ENCODE results near the gene TTC22.

TTC22 gene

GRCh38 chr1:54754486-54755285 is 46.4 kb downstream of the TTC22 start:
- no peak for DNase-seq (ENCODE audit: low read depth in 1 of 2, low spot score in 1 of 2)

- DNase-seq (ENCODE audit: low read depth in 1 of 2, low spot score in 1 of 2), result no peak
Observed at GRCh38 chr1:54754045-54754444, 47.1 kb downstream of the TTC22 start.

DNA sequence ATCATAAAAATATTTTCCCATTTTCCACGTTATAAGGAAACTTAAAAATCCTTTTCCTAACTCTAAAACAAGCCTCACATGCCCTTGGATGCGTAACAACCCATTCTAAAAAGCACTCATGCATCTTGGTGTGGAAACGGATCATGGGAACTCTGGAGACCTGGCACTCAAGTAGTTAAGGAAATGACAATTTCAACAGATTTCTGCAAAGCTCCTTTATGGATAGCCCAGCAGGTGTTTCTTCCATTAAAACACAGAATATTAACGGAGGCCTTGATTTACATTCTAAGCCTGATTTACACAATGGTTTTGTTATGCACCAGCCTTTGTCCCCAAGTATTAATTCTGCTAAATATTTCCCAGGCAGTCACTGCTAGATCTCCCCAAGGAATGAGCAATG is 49.7 kb downstream of the TTC22 start:
- DNase-seq (ENCODE audit: low read depth in 1 of 2, low spot score in 1 of 2), result no peak

- DNase-seq (ENCODE audit: low read depth in 1 of 2, low spot score in 1 of 2), result no peak
Observed at GRCh38 chr1:54750596-54750995, 50.5 kb downstream of the TTC22 start.

DNA sequence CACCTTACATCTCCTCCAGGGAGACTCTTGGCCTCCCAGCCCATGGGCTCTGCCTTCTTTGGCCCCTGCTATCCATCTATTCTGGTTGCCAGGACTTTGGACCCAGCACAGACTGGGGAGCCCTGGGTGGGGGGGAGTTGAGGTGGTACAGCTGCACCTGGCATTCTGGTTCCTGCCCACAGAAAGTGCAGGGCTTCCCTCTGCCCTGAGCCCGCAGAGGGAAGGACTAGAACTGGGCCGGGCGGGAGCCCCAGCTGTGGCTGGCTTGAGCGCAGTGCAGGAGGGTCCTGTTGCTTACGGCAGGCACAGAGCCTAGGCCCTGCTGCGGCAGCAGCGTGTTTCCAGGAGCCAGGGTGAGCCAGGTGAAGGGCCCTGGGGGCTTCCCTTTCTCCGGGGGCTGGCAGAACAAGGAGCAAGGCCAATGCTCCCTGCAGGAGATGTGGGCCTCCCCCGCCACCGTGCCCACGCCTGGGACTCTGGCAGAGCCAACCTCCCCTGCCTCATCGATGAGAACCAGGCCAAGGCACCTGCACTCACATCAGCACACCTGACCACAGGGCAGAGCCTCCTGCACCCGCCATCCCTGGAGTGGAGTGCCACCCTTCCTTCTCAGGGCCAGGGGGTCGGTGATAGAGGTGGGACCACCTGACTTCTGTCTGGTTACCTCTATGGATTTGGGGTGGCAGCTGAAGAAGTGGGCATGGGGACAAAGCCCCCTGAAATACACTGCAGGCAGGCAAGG is 52.9 kb downstream of the TTC22 start:
- no peak for DNase-seq (ENCODE audit: low read depth in 1 of 2, low spot score in 1 of 2)

GRCh38 chr1:54745864-54746263 is 55.3 kb downstream of the TTC22 start:
- DNase-seq (ENCODE audit: low read depth in 1 of 2, low spot score in 1 of 2), result no peak

DNA sequence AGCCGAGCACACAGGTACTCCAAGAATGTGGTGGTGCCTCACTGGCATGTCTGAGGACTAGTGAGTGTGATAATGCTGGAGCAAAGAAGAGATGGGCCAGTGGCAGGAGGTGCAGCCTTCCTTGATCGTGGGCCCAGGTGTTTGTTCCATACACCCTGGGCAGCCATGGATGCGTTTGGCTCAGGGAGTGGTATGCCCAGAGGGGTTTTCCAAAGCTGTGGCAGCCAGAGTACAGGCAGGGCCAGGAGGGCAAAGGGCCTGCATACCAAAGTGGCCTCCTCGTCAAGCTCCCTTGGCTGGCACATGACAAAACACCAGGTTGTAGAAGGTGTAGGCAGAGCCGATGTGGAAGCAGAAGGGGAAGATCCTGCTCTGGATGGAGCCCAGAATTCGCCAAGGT is 55.8 kb downstream of the TTC22 start:
- no peak for DNase-seq (ENCODE audit: low read depth in 1 of 2, low spot score in 1 of 2)

DNA sequence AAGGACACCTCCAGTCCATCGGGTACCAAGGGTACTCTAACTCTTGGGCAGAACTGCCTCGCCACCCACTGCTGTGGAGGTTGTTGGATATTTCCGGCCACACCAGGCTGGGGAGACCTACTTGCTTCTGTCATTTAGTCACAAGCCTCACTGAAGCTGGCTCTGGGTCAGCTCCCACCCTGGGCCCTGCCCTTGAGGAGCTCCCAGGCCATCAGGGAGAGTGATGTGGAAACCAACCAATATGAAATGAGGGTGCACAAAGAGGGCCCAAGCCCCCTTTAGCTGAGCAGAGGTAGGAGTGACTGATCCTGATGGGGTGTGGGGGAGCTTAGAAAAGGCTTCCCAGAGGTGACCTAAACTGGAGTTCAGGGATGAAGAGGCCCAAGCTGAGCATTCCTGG is 56.4 kb downstream of the TTC22 start:
- no peak for DNase-seq (ENCODE audit: low read depth in 1 of 2, low spot score in 1 of 2)

DNA sequence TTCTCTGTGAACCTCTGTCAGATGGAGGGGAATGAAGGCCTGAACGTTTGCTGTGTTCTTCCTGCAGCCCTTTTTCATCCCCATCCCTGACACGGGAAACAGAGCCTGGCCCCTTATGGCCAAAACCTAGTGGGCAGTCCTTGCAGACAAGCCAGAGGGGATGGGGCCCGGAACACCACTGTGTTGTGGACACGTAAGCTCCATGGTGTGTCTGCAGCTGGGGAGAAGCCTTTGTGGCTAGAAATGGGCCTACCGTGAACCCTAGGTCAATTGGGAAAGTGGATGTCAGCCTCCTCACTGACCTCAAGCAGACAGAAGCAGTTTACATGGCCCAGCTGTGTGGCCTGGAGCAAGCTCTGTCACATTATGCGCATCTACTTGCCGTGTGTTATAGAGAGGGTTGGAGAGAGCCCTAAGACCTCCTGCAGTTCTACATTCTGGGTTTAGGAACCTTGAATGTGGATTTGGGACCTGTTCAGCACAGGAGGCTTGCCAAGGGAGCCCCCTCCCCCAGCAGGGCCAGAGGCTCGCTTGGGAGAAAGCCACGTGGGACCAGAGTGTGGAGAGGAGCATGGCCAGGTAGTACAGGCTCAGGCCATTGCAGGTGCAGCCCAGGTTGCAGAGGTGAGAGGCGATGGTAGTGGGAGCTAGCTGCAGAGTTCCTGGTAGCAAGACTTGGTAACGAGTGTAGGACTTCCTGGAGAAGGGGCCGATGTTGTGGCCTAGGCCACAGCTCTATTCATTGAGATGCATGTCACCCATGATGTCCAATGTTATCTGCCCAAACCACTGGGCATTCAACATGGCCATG is 57.5 kb downstream of the TTC22 start:
- DNase-seq (ENCODE audit: low read depth in 1 of 2, low spot score in 1 of 2), result no peak

GRCh38 chr1:54742282-54742681 is 58.8 kb downstream of the TTC22 start:
- no peak for DNase-seq (ENCODE audit: low read depth in 1 of 2, low spot score in 1 of 2)

GRCh38 chr1:54741531-54741930 is 59.6 kb downstream of the TTC22 start:
- DNase-seq (ENCODE audit: low read depth in 1 of 2, low spot score in 1 of 2), result no peak

DNA sequence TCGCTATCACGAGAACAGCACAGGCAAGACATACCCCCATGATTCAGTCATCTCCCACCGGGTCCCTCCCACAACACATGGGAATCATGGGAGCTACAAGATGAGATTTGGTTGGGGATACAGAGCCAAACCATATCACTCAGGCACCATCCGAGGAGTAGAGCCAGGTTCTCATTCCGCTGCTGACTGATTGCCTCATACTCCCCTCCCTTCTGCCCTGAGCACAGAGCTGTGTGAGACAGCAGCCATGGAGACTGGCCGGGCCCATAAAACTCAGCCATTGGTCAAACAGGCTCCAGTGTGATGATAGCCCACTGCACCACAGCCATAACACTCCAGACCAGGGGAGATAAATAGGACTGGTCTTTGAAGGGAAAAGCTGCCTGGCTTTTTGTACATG is 62.9 kb downstream of the TTC22 start:
- DNase-seq (ENCODE audit: low read depth in 1 of 2, low spot score in 1 of 2), result no peak

DNA sequence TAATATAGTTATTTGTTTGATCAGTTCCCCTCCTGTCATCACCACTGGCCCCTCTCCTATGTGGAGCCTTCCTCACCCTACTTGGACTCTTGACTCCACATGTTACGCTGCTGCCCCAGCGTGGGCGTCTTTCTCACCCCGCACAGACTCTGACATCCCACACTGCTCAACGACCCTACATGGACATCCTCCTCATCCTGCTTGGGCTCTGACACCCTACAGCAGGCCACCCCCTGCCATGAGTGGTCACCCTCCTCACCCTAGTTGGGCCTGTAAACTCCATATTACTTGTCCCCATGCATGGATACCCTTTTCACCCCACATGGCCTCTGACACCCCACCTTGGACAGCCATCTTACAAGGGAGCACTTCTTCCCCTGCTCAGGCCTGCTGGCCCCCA is 64.4 kb downstream of the TTC22 start:
- no peak for DNase-seq (ENCODE audit: low read depth in 1 of 2, low spot score in 1 of 2)
